Hematopoietic multipotent progenitor cell treated with erythropoietin and hydrocortisone succinate and interleukin-3 and kit ligand, for 6 days (in vitro differentiated cells): Measurements from ENCODE around the gene MAML2.
A peak's percentile ranks its signal among the peaks of the same experiment; 100 is the strongest.

Experiments
- DNase-seq: peaks from one replicate; pipeline ENCODE4 v3.0.0-alpha.2; 2015

The MAML2 gene

GRCh38 chr11:96265220-96265737 is 77.7 kb downstream of the MAML2 start:
- DNase-seq, result no peak

- no peak for DNase-seq
Observed at GRCh38 chr11:96264364-96264763, 78.6 kb downstream of the MAML2 start.

GRCh38 chr11:96263238-96263763 is 79.7 kb downstream of the MAML2 start:
- DNase-seq, result peak; percentile 63

GRCh38 chr11:96260532-96260931 is 82.5 kb downstream of the MAML2 start:
- DNase-seq, result no peak

GRCh38 chr11:96260067-96260511 is 82.9 kb downstream of the MAML2 start:
- no peak for DNase-seq

- no peak for DNase-seq
Observed at GRCh38 chr11:96259134-96259830, 83.7 kb downstream of the MAML2 start.

- DNase-seq, result no peak
Observed at GRCh38 chr11:96257972-96258934, 84.7 kb downstream of the MAML2 start.

GRCh38 chr11:96257036-96257435 is 86.0 kb downstream of the MAML2 start:
- DNase-seq, result no peak

GRCh38 chr11:96256215-96257011 is 86.6 kb downstream of the MAML2 start:
- no peak for DNase-seq

- DNase-seq, result no peak
Observed at GRCh38 chr11:96254854-96255253, 88.1 kb downstream of the MAML2 start.

- no peak for DNase-seq
Observed at GRCh38 chr11:96254087-96254486, 88.9 kb downstream of the MAML2 start.

- peak; percentile 51 for DNase-seq
Observed at GRCh38 chr11:96246718-96247552, 96.1 kb downstream of the MAML2 start.

GRCh38 chr11:96242971-96243647 is 99.9 kb downstream of the MAML2 start:
- DNase-seq, result peak; percentile 91

- peak; percentile 30 for DNase-seq
Observed at GRCh38 chr11:96242191-96242847, 100.7 kb downstream of the MAML2 start.

- DNase-seq, result no peak
Observed at GRCh38 chr11:96241331-96241841, 101.6 kb downstream of the MAML2 start.

- no peak for DNase-seq
Observed at GRCh38 chr11:96238563-96239135, 104.3 kb downstream of the MAML2 start.

GRCh38 chr11:96237766-96238266 is 105.2 kb downstream of the MAML2 start:
- DNase-seq, result no peak

GRCh38 chr11:96235751-96236150 is 107.2 kb downstream of the MAML2 start:
- DNase-seq, result no peak

GRCh38 chr11:96234866-96235441 is 108.0 kb downstream of the MAML2 start:
- DNase-seq, result no peak
